ENCODE data around the gene RIMBP2.
"Not testable (repeated sequence)": the region's sequence is repeated elsewhere in the genome, so short reads cannot be mapped to it uniquely, and the experiment has no call there.

RIMBP2 gene

DNA sequence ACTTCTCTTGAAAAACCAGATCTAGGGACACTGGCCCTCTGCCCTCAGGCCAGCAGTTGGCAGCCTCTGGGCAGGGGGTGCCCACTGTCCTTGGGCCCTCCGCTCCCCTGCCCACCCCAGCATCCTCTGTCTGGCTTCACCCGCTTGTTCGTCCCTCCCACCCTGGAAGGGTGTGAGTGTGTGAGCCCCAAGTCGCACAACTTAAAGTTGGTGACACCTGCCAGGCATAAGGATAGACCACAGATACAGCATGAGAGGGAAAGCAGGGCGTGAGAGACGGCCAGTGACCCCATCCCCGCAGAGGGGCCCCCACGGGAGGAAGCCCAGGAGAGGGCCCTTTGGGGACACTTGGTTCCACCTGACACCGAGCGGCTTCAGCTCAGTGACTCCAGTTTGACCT is 23.5 kb upstream of the RIMBP2 start:
- no peak for DNase-seq (ENCODE audit: low spot score)

GRCh38 chr12:130738403-130738802 is 22.3 kb upstream of the RIMBP2 start:
- DNase-seq (ENCODE audit: low spot score) = not testable (repeated sequence)

DNA sequence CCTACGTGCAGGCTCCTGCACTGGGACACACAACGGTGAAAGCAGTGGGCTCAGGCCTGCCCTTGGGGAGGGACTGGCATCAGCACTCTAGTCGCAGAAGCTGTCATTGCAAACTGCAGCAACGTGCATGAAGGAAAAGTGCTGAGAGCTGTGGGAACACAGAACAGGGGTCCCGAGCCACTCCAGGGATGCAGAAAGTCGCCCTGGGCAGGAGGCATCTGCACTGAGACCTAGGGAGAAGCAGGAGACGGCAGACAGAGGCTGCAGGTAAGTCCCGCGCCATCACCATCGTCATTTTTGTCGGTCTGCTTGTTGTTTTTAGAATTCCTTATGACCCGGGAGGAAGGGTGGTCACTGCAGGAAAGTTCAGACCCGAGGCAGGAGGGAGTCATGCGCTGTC is 21.6 kb upstream of the RIMBP2 start:
- DNase-seq (ENCODE audit: low spot score) = no peak

DNA sequence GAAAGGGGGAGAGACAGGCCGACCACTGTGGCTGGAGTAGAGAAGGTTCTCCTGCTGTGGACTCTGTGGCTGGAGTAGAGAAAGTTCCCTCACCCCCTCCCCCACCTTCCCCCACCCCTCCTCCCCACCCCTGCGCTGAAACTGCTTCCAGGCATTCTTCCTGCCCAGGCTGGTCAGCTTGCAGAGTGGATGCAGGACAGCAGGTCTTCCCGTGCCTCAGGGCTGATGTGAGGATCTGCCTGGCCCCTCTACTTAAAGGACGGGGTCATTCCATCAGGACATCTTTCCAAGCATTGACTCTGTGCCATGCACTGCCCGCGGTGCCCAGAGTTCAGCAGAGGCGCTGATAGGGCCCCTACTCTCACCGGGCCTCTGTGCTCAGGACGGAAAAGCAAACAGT is 13.2 kb upstream of the RIMBP2 start:
- no peak for DNase-seq (ENCODE audit: low spot score)

DNA sequence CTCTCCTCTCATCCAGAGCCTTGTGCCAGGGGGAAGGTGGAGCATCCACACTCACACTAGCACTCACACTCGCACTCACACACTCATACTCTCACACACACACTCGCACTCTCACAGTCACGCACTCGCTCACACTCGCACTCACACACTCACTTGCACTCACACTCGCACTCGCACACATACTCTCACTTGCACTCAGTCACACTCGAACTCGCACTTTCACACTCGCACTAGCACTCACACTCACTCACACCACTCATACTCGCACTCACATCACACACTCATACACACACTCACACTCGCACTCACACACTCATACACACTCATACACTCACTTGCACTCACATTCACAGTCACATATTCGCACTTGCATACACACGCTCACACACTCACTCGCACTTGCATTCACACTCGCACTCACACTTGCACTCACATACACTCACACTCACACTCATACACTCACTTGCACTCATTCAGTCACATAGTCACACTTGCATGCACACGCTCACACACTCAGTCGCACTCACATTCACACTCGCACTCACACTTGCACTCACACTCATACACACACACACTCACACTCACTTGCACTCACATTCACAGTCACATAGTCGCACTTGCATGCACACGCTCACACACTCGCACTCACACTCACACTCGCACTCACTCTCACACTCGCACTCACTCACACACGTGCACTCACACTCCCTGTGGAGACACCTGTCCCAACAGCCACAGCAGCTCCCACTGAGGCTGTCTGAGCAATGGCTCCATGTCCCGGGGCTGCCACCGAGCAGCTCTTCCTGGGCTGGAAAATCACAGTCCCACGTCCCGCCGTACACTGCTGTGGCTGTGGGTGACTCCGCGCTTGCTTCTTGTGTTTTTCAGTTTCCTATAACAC is 12.3 kb upstream of the RIMBP2 start:
- no peak for DNase-seq (ENCODE audit: low spot score)

GRCh38 chr12:130719263-130719859 is 3.3 kb upstream of the RIMBP2 start:
- DNase-seq (ENCODE audit: low spot score) = no peak

DNA sequence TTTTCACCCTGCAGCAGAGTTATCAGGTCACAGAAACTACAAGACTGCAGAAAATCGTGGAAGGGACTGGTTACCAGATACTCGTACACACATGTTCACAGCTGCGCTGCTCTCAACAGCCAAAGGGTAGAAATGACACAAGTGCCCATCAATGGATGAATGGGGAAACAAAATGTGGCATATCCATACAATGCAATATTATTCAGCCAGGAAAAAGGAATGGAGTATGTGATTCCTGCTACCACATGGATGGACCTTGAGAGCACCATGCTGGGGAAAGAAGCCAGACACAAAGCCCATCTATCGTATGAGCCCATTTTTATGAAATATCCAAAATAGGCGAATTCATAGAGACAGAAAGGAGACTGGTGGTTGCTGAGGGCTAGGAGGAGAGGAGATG is 1.7 kb upstream of the RIMBP2 start:
- DNase-seq (ENCODE audit: low spot score) = no peak

GRCh38 chr12:130716969-130717366 is 869 bp upstream of the RIMBP2 start:
- DNase-seq (ENCODE audit: low spot score) = no peak

- DNase-seq (ENCODE audit: low spot score) = no peak
Observed at GRCh38 chr12:130715150-130715997, 725 bp downstream of the RIMBP2 start.

GRCh38 chr12:130714591-130715149 is 1.4 kb downstream of the RIMBP2 start:
- DNase-seq (ENCODE audit: low spot score) = no peak

GRCh38 chr12:130714091-130714590 is 2.0 kb downstream of the RIMBP2 start:
- DNase-seq (ENCODE audit: low spot score) = no peak

DNA sequence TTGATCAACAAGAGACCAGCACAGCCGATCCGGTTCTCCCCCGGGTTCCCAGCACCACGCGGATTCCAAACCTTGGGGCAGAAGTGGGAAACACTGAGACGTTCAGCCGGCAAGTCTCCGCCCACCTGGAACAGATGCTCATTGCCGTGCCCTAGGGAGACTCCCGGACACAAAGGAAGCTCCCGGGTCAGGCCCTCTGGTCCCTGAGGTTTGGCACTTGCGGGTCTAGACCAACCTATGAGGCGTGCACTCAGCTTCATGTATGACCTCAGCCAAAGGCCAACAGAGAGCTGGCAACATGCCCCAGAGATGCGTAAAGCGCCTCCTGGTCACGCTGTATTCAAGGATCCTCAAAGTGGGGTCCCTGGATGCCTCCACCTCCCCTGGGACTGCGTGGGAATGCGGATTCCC is 2.5 kb downstream of the RIMBP2 start:
- no peak for DNase-seq (ENCODE audit: low spot score)

DNA sequence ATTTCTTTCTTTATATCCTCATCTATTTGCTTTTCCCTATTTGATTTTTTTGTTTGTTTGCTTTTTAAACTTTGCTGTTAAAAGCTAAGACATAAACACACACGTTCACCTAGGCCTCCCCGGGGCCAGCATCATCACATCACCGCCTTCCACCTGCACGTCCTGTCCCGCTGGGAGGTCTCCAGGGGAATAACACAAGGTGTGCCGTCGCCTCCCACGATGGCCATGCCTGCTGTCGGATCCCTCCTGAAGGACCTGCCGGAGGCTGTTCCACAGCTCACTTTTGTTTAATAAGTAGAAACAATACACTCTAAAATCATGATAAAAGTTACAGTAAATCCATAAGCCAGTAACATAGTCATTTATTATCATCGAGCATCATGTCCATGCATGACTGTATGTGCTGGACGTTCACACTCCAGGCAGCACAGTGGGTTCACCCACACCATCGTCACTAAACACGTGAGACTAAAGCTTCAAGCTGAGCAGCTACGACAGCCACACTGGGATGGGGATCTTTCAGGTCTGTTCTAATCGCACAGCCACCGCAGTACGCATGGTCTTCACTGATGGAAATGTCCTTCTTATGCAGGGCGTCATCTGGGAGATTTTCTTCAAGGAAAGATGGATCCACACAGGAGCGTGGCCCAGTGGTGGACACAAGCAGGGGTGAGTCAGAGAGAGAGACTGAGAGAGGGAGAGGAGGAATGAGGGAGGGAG is 3.6 kb downstream of the RIMBP2 start:
- DNase-seq (ENCODE audit: low spot score) = no peak

- no peak for DNase-seq (ENCODE audit: low spot score)
Observed at GRCh38 chr12:130711756-130712155, 4.3 kb downstream of the RIMBP2 start.

GRCh38 chr12:130710733-130711080 is 5.4 kb downstream of the RIMBP2 start:
- DNase-seq (ENCODE audit: low spot score) = no peak

- DNase-seq (ENCODE audit: low spot score) = no peak
Observed at GRCh38 chr12:130709971-130710732, 5.9 kb downstream of the RIMBP2 start.

GRCh38 chr12:130709151-130709970 is 6.7 kb downstream of the RIMBP2 start:
- DNase-seq (ENCODE audit: low spot score) = no peak

GRCh38 chr12:130708648-130709047 is 7.5 kb downstream of the RIMBP2 start:
- no peak for DNase-seq (ENCODE audit: low spot score)

- DNase-seq (ENCODE audit: low spot score) = no peak
Observed at GRCh38 chr12:130707571-130707891, 8.6 kb downstream of the RIMBP2 start.

Measured in NAMALWA (cell line).